HL-60 (cell line): ENCODE data around the gene RNGTT.

Experiments
- DNase-seq, 2 experiments: peaks; one replicate each; pipeline ENCODE4 v3.0.0-alpha.2; 2010 to 2020; ENCODE audit warnings: low read depth in 1 of 2, low spot score in 1 of 2
- H3K27ac ChIP-seq: fragments of 250-450 bp; sonication (Bioruptor Pico); replicated peaks from 2 replicates; pipeline ENCODE4 v1.5.1; 2020; ENCODE audit warnings: mild to moderate bottlenecking, moderate library complexity
- H3K27me3 ChIP-seq: fragments of 250-450 bp; sonication (Bioruptor Pico); 2 replicates; pipeline ENCODE4 v1.5.1; 2021; ENCODE audit warnings: mild to moderate bottlenecking, moderate library complexity; ENCODE audit not compliant: insufficient read depth, poor library complexity, severe bottlenecking
- H3K4me3 ChIP-seq: replicated peaks from 2 replicates; pipeline ENCODE4 v1.5.1; 2011; ENCODE audit warnings: mild to moderate bottlenecking, control low read depth, low read length; ENCODE audit not compliant: insufficient read depth
- CTCF ChIP-seq: IDR thresholded peaks from one replicate; pipeline ENCODE4 v1.5.1; 2011; ENCODE audit warnings: low read length, control low read depth, inconsistent platforms; ENCODE audit not compliant: insufficient read depth
- GABPA ChIP-seq: IDR thresholded peaks from 2 replicates; pipeline ENCODE4 v1.6.1; 2012; ENCODE audit warnings: low read depth
- POLR2AphosphoS5 ChIP-seq: IDR thresholded peaks from 2 replicates; pipeline ENCODE4 v1.6.1; 2012; ENCODE audit warnings: low read depth
- REST ChIP-seq: IDR thresholded peaks from 2 replicates; pipeline ENCODE4 v1.6.1; 2012; ENCODE audit warnings: low read depth; ENCODE audit not compliant: insufficient replicate concordance
- SPI1 ChIP-seq: IDR thresholded peaks from 2 replicates; pipeline ENCODE4 v1.6.1; 2012; ENCODE audit warnings: low read depth, mild to moderate bottlenecking, borderline replicate concordance

The RNGTT gene

GRCh38 chr6:88877893-88878292, 85.5 kb downstream of the RNGTT start:
- DNase-seq, result no peak
- Histone ChIP-seq H3K27ac (no peak overlapping the region), H3K27me3 (no peaks in the 10 kb centered on the region), H3K4me3 (no peak overlapping the region)
- no peak for TF ChIP-seq CTCF
- TF ChIP-seq GABPA, result no peak
- no peak for TF ChIP-seq REST
- no peak for TF ChIP-seq POLR2AphosphoS5
- TF ChIP-seq SPI1, result no peak

GRCh38 chr6:88872962-88873361, 90.5 kb downstream of the RNGTT start:
- TF ChIP-seq SPI1 (no peak), CTCF (no peak), POLR2AphosphoS5 (no peak), GABPA (no peak), REST (no peak)
- Histone ChIP-seq H3K27ac (no peak overlapping the region), H3K4me3 (no peak overlapping the region), H3K27me3 (no peaks in the 10 kb centered on the region)
- no peak for DNase-seq

GRCh38 chr6:88871498-88871897, 91.9 kb downstream of the RNGTT start:
- H3K27ac ChIP-seq, result no peak overlapping the region
- TF ChIP-seq REST (no peak), CTCF (no peak), POLR2AphosphoS5 (no peak), SPI1 (no peak), GABPA (no peak)

More at GRCh38 chr6:88871498-88871897, 91.9 kb downstream of the RNGTT start:
- no peak for DNase-seq
- Histone ChIP-seq H3K4me3 (no peak overlapping the region), H3K27me3 (no peaks in the 10 kb centered on the region)
